A549 (cell line): ENCODE results near the gene CIRBP. TPM values are rescaled to one million over a fixed set of nuclear protein-coding genes. Genes with fewer than 3 reads are reported as not detected.

ENCODE experiments used
- ATAC-seq, 2 experiments: fragments of 200-7000 bp in 1 of 2; fragments of >200 bp in 1 of 2; cut with Nextera tagmentation in 1 of 2; cut with Tn5 transposase in 1 of 2; 3 replicates each; pipeline versions ENCODE4 v1.8.0 to v1.9.1; 2018 to 2020; ENCODE audit warnings: mild to moderate bottlenecking in 1 of 2, moderate library complexity in 1 of 2
- CTCF ChIA-PET: fragments of 300-600 bp; sonication (Branson Sonifier 250); formaldehyde crosslinking; extraction: SDS; loops from one replicate; lab custom pipeline; 2021; ENCODE audit warnings: antibody characterized with exemption, inconsistent platforms; lab: Yijun Ruan, JAX
- POLR2A ChIA-PET: fragments of 350-600 bp; formaldehyde crosslinking; extraction: SDS; loops from one replicate; lab custom pipeline; 2021; ENCODE audit warnings: antibody characterized with exemption, inconsistent platforms; lab: Yijun Ruan, JAX
- DNase-seq, 2 experiments: peaks; one replicate each; pipeline versions ENCODE4 v3.0.0 to v3.0.0-alpha.2; 2011 to 2016; ENCODE audit warnings: low read depth in 1 of 2, low spot score in 1 of 2
- FAIRE-seq: peaks from 2 replicates; lab custom pipeline; 2011; peaks lifted over from hg19 to GRCh38; lab: Jason Lieb, UNC
- H3K27ac ChIP-seq, 2 experiments: fragments of >200 bp; sonication (Bioruptor Twin); formaldehyde crosslinking; 3 replicates each; pipeline ENCODE4 v1.5.1; 2016 to 2017
- H3K4me1 ChIP-seq: fragments of >200 bp; sonication (Bioruptor Twin); formaldehyde crosslinking; 3 replicates; pipeline ENCODE4 v1.6.1; 2016
- H3K4me2 ChIP-seq: fragments of >200 bp; sonication (Bioruptor Twin); formaldehyde crosslinking; 3 replicates; pipeline ENCODE4 v1.6.1; 2016
- H3K4me3 ChIP-seq: fragments of >200 bp; sonication (Bioruptor Twin); formaldehyde crosslinking; 3 replicates; pipeline ENCODE4 v1.5.1; 2016
- H3K9me3 ChIP-seq: fragments of >200 bp; sonication (Bioruptor Twin); formaldehyde crosslinking; 3 replicates; pipeline ENCODE4 v1.6.1; 2016
- CBX8 ChIP-seq: fragments of 200-600 bp; sonication (generic); IDR thresholded peaks from 2 replicates; pipeline ENCODE4 v1.6.1; 2016
- CEBPB ChIP-seq, 2 experiments: fragments of >200 bp in 1 of 2; sonication (Bioruptor Twin) in 1 of 2; formaldehyde crosslinking in 1 of 2; IDR thresholded peaks; 2 replicates each; pipeline ENCODE4 v1.6.1; 2012 to 2016
- CHD4 ChIP-seq: fragments of 200-600 bp; sonication (generic); IDR thresholded peaks from 2 replicates; pipeline ENCODE4 v1.6.1; 2016; ENCODE audit warnings: antibody characterized with exemption, mild to moderate bottlenecking, borderline replicate concordance
- CTCF ChIP-seq: fragments of >200 bp; sonication (Bioruptor Twin); formaldehyde crosslinking; IDR thresholded peaks from 3 replicates; pipeline ENCODE4 v1.5.1; 2016
- E2F6 ChIP-seq: IDR thresholded peaks from 2 replicates; pipeline ENCODE4 v1.6.1; 2012; ENCODE audit warnings: low read depth, borderline replicate concordance
- EHF ChIP-seq: fragments of 250-450 bp; sonication (Bioruptor Pico); IDR thresholded peaks from 2 replicates; pipeline ENCODE4 v1.5.0; 2020; ENCODE audit warnings: mild to moderate bottlenecking
- EHMT2 ChIP-seq: fragments of 200-600 bp; sonication (generic); IDR thresholded peaks from 2 replicates; pipeline ENCODE4 v1.6.1; 2016; ENCODE audit warnings: antibody characterized with exemption, low read depth, mild to moderate bottlenecking, moderate library complexity
- FOSB ChIP-seq: fragments of 250-450 bp; sonication (Bioruptor Pico); IDR thresholded peaks from 2 replicates; pipeline ENCODE4 v1.5.0; 2020; ENCODE audit warnings: mild to moderate bottlenecking, moderate library complexity
- FOXS1 ChIP-seq: fragments of 250-450 bp; sonication (Bioruptor Pico); IDR thresholded peaks from 2 replicates; pipeline ENCODE4 v1.5.0; 2020; ENCODE audit warnings: mild to moderate bottlenecking, moderate library complexity
- GATA3 ChIP-seq: IDR thresholded peaks from 2 replicates; pipeline ENCODE4 v1.6.1; 2012; ENCODE audit warnings: borderline replicate concordance
- HDAC2 ChIP-seq: fragments of 200-600 bp; sonication (generic); IDR thresholded peaks from 2 replicates; pipeline ENCODE4 v1.6.1; 2016
- HES2 ChIP-seq: fragments of >200 bp; sonication (Bioruptor Twin); formaldehyde crosslinking; IDR thresholded peaks from 2 replicates; pipeline ENCODE4 v1.6.1; 2016
- HEYL ChIP-seq: fragments of 250-450 bp; sonication (Bioruptor Pico); IDR thresholded peaks from 2 replicates; pipeline ENCODE4 v1.8.0; 2021; ENCODE audit warnings: mild to moderate bottlenecking, moderate library complexity
- HOXB13 ChIP-seq: fragments of 250-450 bp; sonication (Bioruptor Pico); IDR thresholded peaks from 2 replicates; pipeline ENCODE4 v1.5.0; 2020; ENCODE audit warnings: low read depth, mild to moderate bottlenecking, moderate library complexity
- JUNB ChIP-seq: fragments of >200 bp; sonication (Bioruptor Twin); formaldehyde crosslinking; IDR thresholded peaks from 2 replicates; pipeline ENCODE4 v1.6.1; 2016
- KDM5A ChIP-seq: fragments of 200-600 bp; sonication (generic); IDR thresholded peaks from 2 replicates; pipeline ENCODE4 v1.6.1; 2016; ENCODE audit warnings: antibody characterized with exemption, mild to moderate bottlenecking
- MAFK ChIP-seq: fragments of 450-650 bp; IDR thresholded peaks from 2 replicates; pipeline ENCODE4 v1.6.1; 2014; ENCODE audit not compliant: partially characterized antibody
- RARB ChIP-seq: fragments of 250-450 bp; sonication (Bioruptor Pico); IDR thresholded peaks from 2 replicates; pipeline ENCODE4 v1.8.0; 2021; ENCODE audit warnings: mild to moderate bottlenecking, moderate library complexity
- RCOR1 ChIP-seq: fragments of 150-350 bp; IDR thresholded peaks from 2 replicates; pipeline ENCODE4 v1.6.1; 2014; ENCODE audit warnings: antibody characterized with exemption, low read length, low read depth
- RFX5 ChIP-seq: fragments of 450-650 bp; IDR thresholded peaks from 2 replicates; pipeline ENCODE4 v1.7.1; 2014; ENCODE audit warnings: antibody characterized with exemption, mild to moderate bottlenecking, moderate library complexity
- RNF2 ChIP-seq: fragments of 200-600 bp; sonication (generic); IDR thresholded peaks from 2 replicates; pipeline ENCODE4 v1.6.1; 2016; ENCODE audit warnings: low read depth, mild to moderate bottlenecking, antibody characterized with exemption, moderate library complexity, borderline replicate concordance
- SREBF2 ChIP-seq: fragments of 450-650 bp; IDR thresholded peaks from 2 replicates; pipeline ENCODE4 v1.6.1; 2014; ENCODE audit warnings: mild to moderate bottlenecking, moderate library complexity
- TFCP2L1 ChIP-seq: fragments of 250-450 bp; sonication (Bioruptor Pico); IDR thresholded peaks from 2 replicates; pipeline ENCODE4 v1.5.0; 2021; ENCODE audit warnings: mild to moderate bottlenecking
- ZFP36 ChIP-seq: fragments of 450-650 bp; IDR thresholded peaks from 2 replicates; pipeline ENCODE4 v1.6.1; 2014; ENCODE audit warnings: borderline replicate concordance; ENCODE audit not compliant: partially characterized antibody
- ZSCAN20 ChIP-seq: fragments of 250-450 bp; sonication (Bioruptor Pico); IDR thresholded peaks from 2 replicates; pipeline ENCODE4 v1.8.0; 2022; ENCODE audit warnings: mild to moderate bottlenecking, moderate library complexity
- WGBS: methylation state at CpG from one replicate; pipeline ENCODE4 v1.1.6; 2017; ENCODE audit errors: missing lambda C conversion rate; 5-methylcytosine and 5-hydroxymethylcytosine counted together
- polyA plus RNA-seq, 4 experiments: library from polyadenylated mRNA; depleted of rRNA in 3 of 4; stranded (reverse); fragments of >200 nt; fragmentation: RNase III in 1 of 4; extraction: RNeasy Plus Mini Kit Qiagen cat#74134 plus additional on column Dnase treatment in 1 of 4; gene quantifications; 2 replicates in 3 of 4; 3 replicates in 1 of 4; pipeline ENCODE4 v1.2.3, GENCODE V29; 2011 to 2017
- TF ChIP-seq, protein P1 (sequence below): fragments of 150-350 bp; IDR thresholded peaks from 2 replicates; pipeline ENCODE4 v1.6.1; 2014; ENCODE audit warnings: low read depth, mild to moderate bottlenecking, low read length
- TF ChIP-seq, protein P2 (sequence below): fragments of 450-650 bp; IDR thresholded peaks from 2 replicates; pipeline ENCODE4 v1.6.1; 2014; ENCODE audit warnings: antibody characterized with exemption
- TF ChIP-seq, protein P3 (sequence below): fragments of 250-450 bp; sonication (Bioruptor Pico); IDR thresholded peaks from 2 replicates; pipeline ENCODE4 v1.5.0; 2020; ENCODE audit warnings: low read depth, mild to moderate bottlenecking, moderate library complexity

CIRBP gene
- polyA plus RNA-seq, 2 of the 4 experiments (the other 2 are of a cell fraction) = 151 to 178 TPM

GRCh38 chr19:1235625-1236538, 33.2 kb upstream of the CIRBP start:
- DNase-seq = no peak
- peak in 1 of 2 experiments; percentile 25; a peak in 3 of 6 replicates for ATAC-seq
- POLR2A ChIA-PET = no interaction called here
- CTCF ChIA-PET = interaction anchor here (0.9 to 4.2 kb wide), 5 partner anchors 13 to 122 kb away, joined by 3 to 26 read pairs (median 4); no protein-coding TSS in a partner anchor
- Histone ChIP-seq H3K9me3 (no peaks in the 10 kb centered on the region), H3K4me3 (peak overlapping the region; percentile 63; the same call in 2 of the 3 replicates), H3K4me2 (peak overlapping the region; percentile 95), H3K27ac (peak overlapping the region in 1 of 2 experiments; percentile 97; a peak in 3 of 6 replicates), H3K4me1 (peaks cover 32% of the 10 kb centered on the region)
- FAIRE-seq = no peak
- WGBS = 90% methylated on average over 18 of the region's 39 CpGs
- TF ChIP-seq, protein P1, sequence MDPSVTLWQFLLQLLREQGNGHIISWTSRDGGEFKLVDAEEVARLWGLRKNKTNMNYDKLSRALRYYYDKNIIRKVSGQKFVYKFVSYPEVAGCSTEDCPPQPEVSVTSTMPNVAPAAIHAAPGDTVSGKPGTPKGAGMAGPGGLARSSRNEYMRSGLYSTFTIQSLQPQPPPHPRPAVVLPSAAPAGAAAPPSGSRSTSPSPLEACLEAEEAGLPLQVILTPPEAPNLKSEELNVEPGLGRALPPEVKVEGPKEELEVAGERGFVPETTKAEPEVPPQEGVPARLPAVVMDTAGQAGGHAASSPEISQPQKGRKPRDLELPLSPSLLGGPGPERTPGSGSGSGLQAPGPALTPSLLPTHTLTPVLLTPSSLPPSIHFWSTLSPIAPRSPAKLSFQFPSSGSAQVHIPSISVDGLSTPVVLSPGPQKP = no peak
- TF ChIP-seq, protein P2, sequence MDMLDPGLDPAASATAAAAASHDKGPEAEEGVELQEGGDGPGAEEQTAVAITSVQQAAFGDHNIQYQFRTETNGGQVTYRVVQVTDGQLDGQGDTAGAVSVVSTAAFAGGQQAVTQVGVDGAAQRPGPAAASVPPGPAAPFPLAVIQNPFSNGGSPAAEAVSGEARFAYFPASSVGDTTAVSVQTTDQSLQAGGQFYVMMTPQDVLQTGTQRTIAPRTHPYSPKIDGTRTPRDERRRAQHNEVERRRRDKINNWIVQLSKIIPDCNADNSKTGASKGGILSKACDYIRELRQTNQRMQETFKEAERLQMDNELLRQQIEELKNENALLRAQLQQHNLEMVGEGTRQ = no peak
- TF ChIP-seq SREBF2 (no peak), E2F6 (no peak), HEYL (CRISPR knock-in tag) (no peak), CHD4 (no peak), RARB (CRISPR knock-in tag) (no peak), HES2 (no peak), KDM5A (no peak), TFCP2L1 (CRISPR knock-in tag) (no peak), MAFK (no peak), RFX5 (no peak), GATA3 (no peak), EHF (no peak)

GRCh38 chr19:1236576-1236975, 32.6 kb upstream of the CIRBP start:
- peak overlapping the region; percentile 78 to 97 for H3K27ac ChIP-seq
- TF ChIP-seq EHF (no peak), HOXB13 (no peak), EHMT2 (no peak)
- peak overlapping the region; percentile 63 for H3K4me3 ChIP-seq
- FAIRE-seq (no peak), DNase-seq (no peak), ATAC-seq (no peak)
- H3K9me3 ChIP-seq = no peaks in the 10 kb centered on the region
- CTCF ChIA-PET = interaction anchor here (1.0 to 1.3 kb wide), 3 partner anchors 14 to 30 kb away, joined by 3 to 7 read pairs (median 3); no protein-coding TSS in a partner anchor
- peak overlapping the region; percentile 95 for H3K4me2 ChIP-seq
- 16% methylated on average over 5 of the region's 42 CpGs for whole genome bisulfite sequencing
- peaks cover 36% of the 10 kb centered on the region for H3K4me1 ChIP-seq
- POLR2A ChIA-PET = no interaction called here

- WGBS = no CpG with 5 or more reads among the region's 60 CpGs
- ChIA-PET POLR2A (no interaction called here), CTCF (interaction anchor here (1.3 kb wide), 1 partner anchor 15 kb away, joined by 7 read pairs; no protein-coding TSS in a partner anchor)
- H3K9me3 ChIP-seq = no peaks in the 10 kb centered on the region
- peak overlapping the region; percentile 78 to 97 for H3K27ac ChIP-seq
- peak overlapping the region; percentile 63 for H3K4me3 ChIP-seq
- H3K4me2 ChIP-seq = peak overlapping the region; percentile 95
- FAIRE-seq (no peak), DNase-seq (no peak), ATAC-seq (no peak)
- peaks cover 30% of the 10 kb centered on the region for H3K4me1 ChIP-seq
- no peak for TF ChIP-seq RNF2
- TF ChIP-seq KDM5A = no peak
- TF ChIP-seq SREBF2 = no peak
- TF ChIP-seq RARB (CRISPR knock-in tag) = no peak
- no peak for TF ChIP-seq HDAC2
- TF ChIP-seq CTCF = no peak
- TF ChIP-seq ZFP36 = no peak
- TF ChIP-seq, protein P3, sequence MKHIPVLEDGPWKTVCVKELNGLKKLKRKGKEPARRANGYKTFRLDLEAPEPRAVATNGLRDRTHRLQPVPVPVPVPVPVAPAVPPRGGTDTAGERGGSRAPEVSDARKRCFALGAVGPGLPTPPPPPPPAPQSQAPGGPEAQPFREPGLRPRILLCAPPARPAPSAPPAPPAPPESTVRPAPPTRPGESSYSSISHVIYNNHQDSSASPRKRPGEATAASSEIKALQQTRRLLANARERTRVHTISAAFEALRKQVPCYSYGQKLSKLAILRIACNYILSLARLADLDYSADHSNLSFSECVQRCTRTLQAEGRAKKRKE = no peak
- TF ChIP-seq FOSB (CRISPR knock-in tag) = no peak
- no peak for TF ChIP-seq RCOR1
- no peak for TF ChIP-seq HEYL (CRISPR knock-in tag)
- TF ChIP-seq JUNB = no peak
- no peak for TF ChIP-seq CBX8
- TF ChIP-seq CEBPB (IDR thresholded peaks at IDR 0.05) = no peak
- TF ChIP-seq ZSCAN20 (CRISPR knock-in tag) = no peak
- TF ChIP-seq FOXS1 = no peak
These were observed 32.0 kb upstream of the CIRBP start for GRCh38 chr19:1237027-1237659.
